Osteocyte (in vitro differentiated cells): Measurements from ENCODE around the gene TACC2. TPM values are rescaled to one million over a fixed set of nuclear protein-coding genes. Genes with fewer than 3 reads are reported as not detected.
"Not testable (repeated sequence)": the region's sequence is repeated elsewhere in the genome, so short reads cannot be mapped to it uniquely, and the experiment has no call there.

Experiments
- DNase-seq: peaks from one replicate; pipeline ENCODE4 v3.0.0; 2021; ENCODE audit warnings: mixed read lengths; ENCODE audit not compliant: unreplicated experiment; ENCODE audit errors: extremely low spot score
- H3K27ac Mint-ChIP-seq: one replicate; pipeline ENCODE4 v1.8.0; 2021; ENCODE audit warnings: mild to moderate bottlenecking, mixed read lengths; ENCODE audit not compliant: unreplicated experiment
- H3K27me3 Mint-ChIP-seq: one replicate; pipeline ENCODE4 v1.8.0; 2021; ENCODE audit warnings: mixed read lengths; ENCODE audit not compliant: unreplicated experiment
- H3K36me3 Mint-ChIP-seq: one replicate; pipeline ENCODE4 v1.8.0; 2021; ENCODE audit warnings: mixed read lengths; ENCODE audit not compliant: unreplicated experiment
- H3K4me1 Mint-ChIP-seq: one replicate; pipeline ENCODE4 v1.8.0; 2021; ENCODE audit warnings: mixed read lengths; ENCODE audit not compliant: unreplicated experiment
- H3K4me3 Mint-ChIP-seq: one replicate; pipeline ENCODE4 v1.8.0; 2021; ENCODE audit warnings: mild to moderate bottlenecking, moderate library complexity, mixed read lengths; ENCODE audit not compliant: unreplicated experiment
- H3K9me3 Mint-ChIP-seq: one replicate; pipeline ENCODE4 v1.8.0; 2021; ENCODE audit warnings: mixed read lengths; ENCODE audit not compliant: unreplicated experiment
- CTCF ChIP-seq: fragments of 200-600 bp; sonication (generic); IDR thresholded peaks from 2 replicates; pipeline ENCODE4 v1.5.0; 2021; ENCODE audit warnings: antibody characterized with exemption, mild to moderate bottlenecking, moderate library complexity
- total RNA-seq: library from RNA; stranded (reverse); gene quantifications from 2 replicates; pipeline ENCODE4 v1.2.1, GENCODE V29; 2021

Gene TACC2
- total RNA-seq, 1 donor from 2014 or later: 64.2 TPM

- no peak for TF ChIP-seq CTCF
- Mint-ChIP-seq H3K36me3 (peaks cover 5% of the 10 kb centered on the region), H3K27me3 (peaks cover 4% of the 10 kb centered on the region), H3K27ac (no peak overlapping the region), H3K9me3 (peaks cover 11% of the 10 kb centered on the region), H3K4me1 (peaks cover 4% of the 10 kb centered on the region), H3K4me3 (no peak overlapping the region)
- DNase-seq: no peak
Observed at GRCh38 chr10:121984463-121984862, 4.5 kb upstream of the TACC2 start.

GRCh38 chr10:121990015-121990677 lies 1.2 kb downstream of the TACC2 start:
- no peak overlapping the region for H3K27ac Mint-ChIP-seq
- DNase-seq: no peak
- H3K9me3 Mint-ChIP-seq: peaks cover 4% of the 10 kb centered on the region
- H3K4me3 Mint-ChIP-seq: no peak overlapping the region
- TF ChIP-seq CTCF: no peak
- H3K27me3 Mint-ChIP-seq: peaks cover 2% of the 10 kb centered on the region
- peaks cover 2% of the 10 kb centered on the region for H3K36me3 Mint-ChIP-seq
- peaks cover 10% of the 10 kb centered on the region for H3K4me1 Mint-ChIP-seq

GRCh38 chr10:121991727-121992126 lies 2.8 kb downstream of the TACC2 start:
- not testable (repeated sequence) for H3K27me3 Mint-ChIP-seq, DNase-seq

GRCh38 chr10:121994429-121994941 lies 5.5 kb downstream of the TACC2 start:
- Mint-ChIP-seq H3K4me1 (peaks cover 6% of the 10 kb centered on the region), H3K36me3 (no peaks in the 10 kb centered on the region), H3K9me3 (peaks cover 4% of the 10 kb centered on the region), H3K4me3 (no peak overlapping the region), H3K27ac (no peak overlapping the region), H3K27me3 (peaks cover 8% of the 10 kb centered on the region)
- no peak for DNase-seq
- TF ChIP-seq CTCF: no peak

More at GRCh38 chr10:121991727-121992126, 2.8 kb downstream of the TACC2 start:
- H3K4me1 Mint-ChIP-seq, H3K27ac Mint-ChIP-seq, H3K9me3 Mint-ChIP-seq, H3K36me3 Mint-ChIP-seq, H3K4me3 Mint-ChIP-seq: not testable (repeated sequence)

GRCh38 chr10:121998462-121998861 lies 9.5 kb downstream of the TACC2 start:
- H3K27ac Mint-ChIP-seq: no peak overlapping the region
- H3K9me3 Mint-ChIP-seq: peaks cover 17% of the 10 kb centered on the region
- no peaks in the 10 kb centered on the region for H3K36me3 Mint-ChIP-seq
- no peak for DNase-seq
- no peaks in the 10 kb centered on the region for H3K4me1 Mint-ChIP-seq
- no peak for TF ChIP-seq CTCF
- H3K27me3 Mint-ChIP-seq: peaks cover 6% of the 10 kb centered on the region
- no peak overlapping the region for H3K4me3 Mint-ChIP-seq
